GM19035 (cell line): ENCODE data around the gene LDLR.
"Not testable (repeated sequence)": the region's sequence is repeated elsewhere in the genome, so short reads cannot be mapped to it uniquely, and the experiment has no call there.

Experiments
- ATAC-seq: cut with Tn5 transposase; IDR thresholded peaks from one replicate; pipeline ENCODE4 v1.9.1; 2021; ENCODE audit not compliant: unreplicated experiment

The LDLR gene

GRCh38 chr19:11103667-11104066 lies 14.4 kb downstream of the LDLR start:
- not testable (repeated sequence) for ATAC-seq

DNA sequence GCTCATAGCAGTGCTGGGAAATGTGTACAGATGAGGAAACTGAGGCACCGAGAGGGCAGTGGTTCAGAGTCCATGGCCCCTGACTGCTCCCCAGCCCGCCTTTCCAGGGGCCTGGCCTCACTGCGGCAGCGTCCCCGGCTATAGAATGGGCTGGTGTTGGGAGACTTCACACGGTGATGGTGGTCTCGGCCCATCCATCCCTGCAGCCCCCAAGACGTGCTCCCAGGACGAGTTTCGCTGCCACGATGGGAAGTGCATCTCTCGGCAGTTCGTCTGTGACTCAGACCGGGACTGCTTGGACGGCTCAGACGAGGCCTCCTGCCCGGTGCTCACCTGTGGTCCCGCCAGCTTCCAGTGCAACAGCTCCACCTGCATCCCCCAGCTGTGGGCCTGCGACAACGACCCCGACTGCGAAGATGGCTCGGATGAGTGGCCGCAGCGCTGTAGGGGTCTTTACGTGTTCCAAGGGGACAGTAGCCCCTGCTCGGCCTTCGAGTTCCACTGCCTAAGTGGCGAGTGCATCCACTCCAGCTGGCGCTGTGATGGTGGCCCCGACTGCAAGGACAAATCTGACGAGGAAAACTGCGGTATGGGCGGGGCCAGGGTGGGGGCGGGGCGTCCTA lies 15.9 kb downstream of the LDLR start:
- ATAC-seq = no peak

- ATAC-seq = no peak
Observed at GRCh38 chr19:11106477-11106876, 17.2 kb downstream of the LDLR start.

GRCh38 chr19:11108746-11109145 lies 19.5 kb downstream of the LDLR start:
- no peak for ATAC-seq

- ATAC-seq = no peak
Observed at GRCh38 chr19:11111117-11111770, 22.0 kb downstream of the LDLR start.

GRCh38 chr19:11111771-11112144 lies 22.5 kb downstream of the LDLR start:
- no peak for ATAC-seq

GRCh38 chr19:11113140-11113708 lies 24.0 kb downstream of the LDLR start:
- ATAC-seq = no peak

- ATAC-seq = no peak
Observed at GRCh38 chr19:11115042-11115441, 25.8 kb downstream of the LDLR start.

DNA sequence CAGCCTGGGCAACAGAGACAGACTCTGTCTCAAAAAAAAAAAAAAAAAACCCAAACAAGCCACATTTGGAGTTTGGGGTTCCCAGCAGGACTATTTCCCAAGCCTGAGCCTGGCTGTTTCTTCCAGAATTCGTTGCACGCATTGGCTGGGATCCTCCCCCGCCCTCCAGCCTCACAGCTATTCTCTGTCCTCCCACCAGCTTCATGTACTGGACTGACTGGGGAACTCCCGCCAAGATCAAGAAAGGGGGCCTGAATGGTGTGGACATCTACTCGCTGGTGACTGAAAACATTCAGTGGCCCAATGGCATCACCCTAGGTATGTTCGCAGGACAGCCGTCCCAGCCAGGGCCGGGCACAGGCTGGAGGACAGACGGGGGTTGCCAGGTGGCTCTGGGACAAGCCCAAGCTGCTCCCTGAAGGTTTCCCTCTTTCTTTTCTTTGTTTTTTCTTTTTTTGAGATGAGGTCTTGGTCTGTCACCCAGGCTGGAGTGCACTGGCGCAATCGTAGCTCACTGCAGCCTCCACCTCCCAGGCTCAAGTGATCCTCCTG lies 26.7 kb downstream of the LDLR start:
- no peak for ATAC-seq

GRCh38 chr19:11116507-11116906 lies 27.2 kb downstream of the LDLR start:
- no peak for ATAC-seq

GRCh38 chr19:11121963-11122362 lies 32.7 kb downstream of the LDLR start:
- not testable (repeated sequence) for ATAC-seq

GRCh38 chr19:11123114-11123513 lies 33.9 kb downstream of the LDLR start:
- ATAC-seq = no peak

DNA sequence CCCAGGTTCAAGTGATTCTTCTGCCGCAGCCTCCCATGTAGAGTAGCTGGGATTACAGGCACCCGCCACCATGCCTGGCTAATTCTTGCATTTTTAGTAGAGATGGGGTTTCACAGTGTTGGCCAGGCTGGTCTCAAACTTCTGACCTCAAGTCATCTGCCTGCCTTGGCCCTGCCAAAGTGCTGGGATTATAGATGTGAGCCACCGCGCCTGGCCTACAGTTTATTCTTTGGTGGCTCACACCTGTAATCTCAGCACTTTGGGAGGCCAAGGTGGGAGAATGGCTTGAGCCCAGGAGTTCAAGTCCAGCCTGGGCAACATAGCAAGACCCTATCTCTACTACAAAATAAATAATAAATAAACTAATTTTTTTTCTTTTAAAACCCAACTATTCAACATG lies 34.9 kb downstream of the LDLR start:
- ATAC-seq = not testable (repeated sequence)

GRCh38 chr19:11125994-11126685 lies 36.9 kb downstream of the LDLR start:
- no peak for ATAC-seq

GRCh38 chr19:11127905-11128304 lies 38.6 kb downstream of the LDLR start:
- no peak for ATAC-seq

DNA sequence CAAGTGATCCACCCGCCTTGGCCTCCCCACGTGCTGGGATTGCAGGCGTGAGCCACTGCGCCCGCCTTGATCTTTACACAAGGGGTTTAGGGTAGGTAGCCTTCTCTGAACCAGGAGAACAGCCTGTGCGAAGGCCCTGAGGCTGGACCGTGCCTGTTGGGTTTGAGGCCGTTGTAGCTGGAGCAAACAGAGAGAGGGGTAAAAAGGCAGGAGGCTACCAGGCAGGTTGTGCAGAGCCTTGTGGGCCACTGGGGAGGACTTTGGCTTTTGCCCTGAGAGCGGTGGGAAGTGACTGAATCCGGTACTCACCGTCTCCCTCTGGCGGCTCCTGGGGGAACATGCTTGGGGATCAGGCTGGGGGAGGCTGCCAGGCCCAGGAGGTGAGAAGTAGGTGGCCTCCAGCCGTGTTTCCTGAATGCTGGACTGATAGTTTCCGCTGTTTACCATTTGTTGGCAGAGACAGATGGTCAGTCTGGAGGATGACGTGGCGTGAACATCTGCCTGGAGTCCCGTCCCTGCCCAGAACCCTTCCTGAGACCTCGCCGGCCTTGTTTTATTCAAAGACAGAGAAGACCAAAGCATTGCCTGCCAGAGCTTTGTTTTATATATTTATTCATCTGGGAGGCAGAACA lies 41.7 kb downstream of the LDLR start:
- ATAC-seq = no peak

- ATAC-seq = no peak
Observed at GRCh38 chr19:11131471-11131870, 42.2 kb downstream of the LDLR start.

DNA sequence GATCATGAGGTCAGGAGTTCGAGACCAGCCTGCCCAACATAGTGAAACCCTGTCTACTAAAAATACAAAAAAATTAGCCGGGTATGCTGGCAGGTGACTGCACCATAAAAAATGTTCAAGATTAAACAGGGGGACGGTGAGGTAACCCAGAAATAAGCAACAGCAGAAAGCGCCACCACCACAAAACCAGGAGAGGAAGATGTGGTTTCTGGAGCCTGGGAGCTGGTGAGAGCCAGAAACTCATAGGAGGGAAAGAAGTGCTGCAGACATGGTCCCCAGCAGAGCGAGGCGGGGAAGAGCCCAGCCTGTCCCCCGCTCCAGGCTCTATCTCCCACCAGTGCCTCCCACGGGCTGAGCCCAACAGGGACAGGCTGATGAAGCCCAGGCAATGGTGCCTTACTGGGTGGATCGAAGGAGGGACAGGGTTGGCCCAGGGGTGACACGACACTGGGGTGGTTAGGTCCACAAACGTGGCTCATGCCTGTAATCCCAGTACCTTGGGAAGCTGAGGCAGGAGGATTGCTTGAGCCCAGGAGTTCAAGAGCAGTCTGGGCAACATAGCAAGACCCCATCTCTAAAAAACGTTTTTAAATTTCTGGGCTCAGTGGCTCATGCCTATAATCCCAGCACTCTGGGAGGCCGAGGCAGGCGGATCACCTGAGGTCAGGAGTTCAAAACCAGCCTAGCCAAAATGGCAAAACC lies 47.3 kb downstream of the LDLR start:
- ATAC-seq = no peak

DNA sequence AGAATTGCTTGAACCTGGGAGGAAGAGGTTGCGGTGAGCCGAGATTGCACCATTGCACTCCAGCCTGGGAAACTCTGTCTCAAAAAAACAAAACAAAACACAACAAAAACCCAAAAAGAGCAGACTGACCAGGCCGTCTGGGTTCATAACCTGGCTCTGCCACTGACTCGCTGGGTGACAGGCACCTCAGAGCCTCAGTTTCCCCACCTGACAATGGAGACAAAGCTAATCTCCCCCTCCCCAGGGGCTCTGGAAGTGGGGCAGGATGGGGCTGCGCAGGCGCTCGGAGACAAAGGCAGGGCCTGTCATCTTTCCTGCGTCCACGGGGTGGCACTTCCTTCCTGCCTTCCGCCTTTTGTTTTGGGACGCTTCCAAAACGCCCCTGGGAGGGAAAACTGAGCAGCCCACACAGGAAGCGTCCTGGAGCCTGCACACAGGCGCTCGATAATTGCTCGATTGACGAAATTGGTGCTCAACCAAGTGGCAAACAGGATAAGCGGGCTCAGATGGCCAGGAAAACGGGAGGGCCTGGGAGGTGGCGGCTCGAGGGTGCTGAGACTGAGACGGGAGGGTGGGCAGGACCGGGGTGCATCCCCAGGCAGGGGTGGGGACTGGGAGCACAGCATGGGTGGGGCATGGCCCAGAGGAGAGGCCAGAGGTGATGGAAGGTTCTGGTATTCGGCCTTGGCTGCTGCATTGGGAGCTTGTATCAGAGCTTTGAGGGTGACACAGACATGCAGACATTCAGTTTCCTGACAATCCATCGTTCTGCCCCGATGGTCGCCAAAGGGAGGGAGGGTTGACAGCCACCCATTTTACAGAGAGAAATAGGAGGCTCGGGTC lies 48.5 kb downstream of the LDLR start:
- ATAC-seq = no peak
